GM12801 (cell line): ENCODE data around the gene SEPTIN6.

Source experiments
- CTCF ChIP-seq: IDR thresholded peaks from one replicate; pipeline ENCODE4 v1.5.1; 2011; ENCODE audit warnings: control low read depth; ENCODE audit not compliant: insufficient read length; ENCODE audit errors: extremely low read depth

Gene SEPTIN6

GRCh38 chrX:119695535-119696050, 2.6 kb upstream of the SEPTIN6 start:
- TF ChIP-seq CTCF, result no peak

GRCh38 chrX:119694601-119695534, 1.9 kb upstream of the SEPTIN6 start:
- TF ChIP-seq CTCF, result no peak

GRCh38 chrX:119693996-119694451, 1.1 kb upstream of the SEPTIN6 start:
- TF ChIP-seq CTCF, result no peak

GRCh38 chrX:119692191-119693039, 553 bp downstream of the SEPTIN6 start:
- no peak for TF ChIP-seq CTCF

- no peak for TF ChIP-seq CTCF
Observed at GRCh38 chrX:119690921-119691716, 1.8 kb downstream of the SEPTIN6 start.

- TF ChIP-seq CTCF, result no peak
Observed at GRCh38 chrX:119688911-119689321, 4.1 kb downstream of the SEPTIN6 start.
